GM19438 (cell line): ENCODE data around the gene ITGB5.

Experiments
- ATAC-seq: cut with Tn5 transposase; IDR thresholded peaks from one replicate; pipeline ENCODE4 v1.9.1; 2021; ENCODE audit warnings: low read depth; ENCODE audit not compliant: unreplicated experiment

ITGB5 gene

DNA sequence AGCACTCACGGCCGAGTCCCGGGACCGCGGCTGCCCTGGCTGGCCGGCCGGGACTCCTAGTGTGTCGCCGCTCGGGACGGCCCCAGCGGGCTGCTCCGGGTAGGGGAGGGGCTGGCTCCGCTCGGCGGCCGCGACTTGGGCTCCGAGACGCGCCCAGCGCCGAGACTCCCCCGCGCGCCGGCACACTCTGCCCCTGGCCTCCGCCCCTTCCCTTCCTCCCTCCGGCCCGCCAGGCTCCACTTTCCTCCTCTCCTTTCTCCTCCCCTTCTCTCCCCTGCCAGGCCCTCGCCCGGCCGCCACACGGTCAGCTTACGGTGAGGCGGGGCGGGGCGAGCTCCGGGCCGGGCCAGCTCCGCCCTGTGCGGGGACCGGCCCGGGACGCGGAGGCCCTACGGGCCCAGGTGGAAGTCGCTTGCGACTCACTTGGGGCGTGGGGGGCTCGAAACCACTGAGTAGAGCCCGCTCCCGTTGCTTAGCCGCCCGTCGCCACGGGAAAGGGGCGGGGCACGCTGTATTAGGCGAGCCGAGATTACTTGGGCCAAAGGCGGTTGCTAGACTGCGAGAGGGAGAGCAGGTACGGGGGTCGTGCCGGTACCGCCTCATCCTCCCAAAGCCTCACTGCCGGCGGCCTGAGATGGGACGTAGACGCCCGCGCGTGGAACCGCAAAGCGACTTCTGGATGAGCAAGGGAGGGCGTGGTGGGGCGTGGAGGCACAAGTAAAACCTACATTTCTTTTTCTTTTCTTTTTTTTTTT is at the start of gene ITGB5:
ITGB5 (minus strand) TSS at position 189 of the 755 bp plus-strand sequence. CDS start 365 bp downstream, outside the sequence.
- ATAC-seq: peak; percentile 66

DNA sequence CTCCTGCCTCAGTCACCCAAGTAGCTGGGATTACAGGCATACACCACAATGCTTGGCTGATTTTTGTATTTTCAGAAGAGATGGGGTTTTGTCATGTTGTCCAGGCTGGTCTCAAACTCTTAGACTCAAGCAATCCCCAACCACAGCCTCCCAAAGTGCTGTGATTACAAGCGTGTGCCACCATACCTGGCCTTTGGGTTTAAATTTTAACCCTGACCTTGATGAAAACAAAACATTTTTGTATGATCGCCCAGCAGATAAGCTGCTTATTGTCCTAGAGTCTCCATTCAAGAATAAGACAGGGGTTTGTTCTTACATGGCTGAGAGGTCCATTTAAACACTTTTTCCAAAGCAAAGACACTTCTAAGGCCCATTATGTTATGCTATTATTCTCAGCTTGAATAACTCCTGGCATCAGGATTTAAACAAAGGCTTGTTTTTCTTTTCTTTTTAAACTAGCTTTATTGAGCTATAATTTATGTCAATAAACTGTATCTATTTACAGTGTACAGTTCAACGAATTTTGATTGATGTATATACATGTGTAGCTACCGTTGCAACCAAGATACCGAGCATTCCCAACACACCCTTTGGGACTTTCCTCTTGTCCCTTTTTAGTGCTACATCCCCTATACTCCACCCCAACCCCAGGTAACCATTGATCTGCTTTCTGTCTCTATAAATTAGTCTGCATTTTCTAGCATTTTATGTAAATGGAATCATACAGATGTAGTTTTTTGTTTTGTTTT is 48.8 kb upstream of the ITGB5 start:
- ATAC-seq: no peak

GRCh38 chr3:124935264-124935663 is 48.1 kb upstream of the ITGB5 start:
- ATAC-seq: no peak

- ATAC-seq: no peak
Observed at GRCh38 chr3:124934577-124934976, 47.4 kb upstream of the ITGB5 start, which contains the start of gene MUC13. Gene MUC13, minus strand, starts transcription at chr3:124934751. Its CDS starts 39 bp downstream, at chr3:124934712.

DNA sequence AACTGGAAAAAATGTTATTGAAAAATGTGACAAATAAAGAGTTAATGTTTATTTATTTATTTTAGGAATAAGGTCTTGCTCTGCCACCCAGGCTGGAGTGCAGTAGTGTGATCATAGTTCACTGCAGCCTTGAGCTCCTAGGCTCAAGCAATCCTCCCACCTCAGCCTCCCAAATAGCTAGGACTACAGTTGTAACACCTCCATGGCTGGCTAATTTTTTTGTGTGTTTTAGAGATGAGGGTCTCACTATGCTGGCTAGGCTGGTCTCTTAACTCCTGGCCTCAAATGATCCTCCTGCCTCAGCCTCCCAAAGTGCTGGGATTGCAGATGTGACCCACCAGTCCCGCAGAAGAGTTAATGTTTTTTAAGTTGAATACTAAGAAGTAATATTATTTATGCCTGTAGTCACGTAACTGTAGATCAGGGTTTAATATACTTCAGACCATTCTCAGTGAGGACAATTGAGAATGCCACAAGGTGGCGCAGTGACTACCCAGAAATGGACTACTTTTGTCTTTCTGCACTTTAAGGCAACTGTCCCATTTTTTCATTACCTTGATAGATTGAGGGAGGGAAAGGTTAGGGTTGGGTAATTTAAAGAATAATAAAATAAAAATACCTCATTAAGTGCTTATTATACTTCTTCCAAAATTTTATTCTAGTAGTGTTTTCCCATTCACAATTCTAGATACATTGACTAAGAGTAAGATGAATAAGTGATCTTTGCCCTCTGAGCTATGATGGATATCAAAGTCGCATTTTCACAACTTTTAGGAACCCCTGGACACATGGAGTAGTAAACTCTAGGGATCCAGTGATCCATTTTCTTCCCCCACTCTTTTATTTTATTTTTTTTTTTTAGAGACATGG is 41.4 kb upstream of the ITGB5 start:
- ATAC-seq: no peak

DNA sequence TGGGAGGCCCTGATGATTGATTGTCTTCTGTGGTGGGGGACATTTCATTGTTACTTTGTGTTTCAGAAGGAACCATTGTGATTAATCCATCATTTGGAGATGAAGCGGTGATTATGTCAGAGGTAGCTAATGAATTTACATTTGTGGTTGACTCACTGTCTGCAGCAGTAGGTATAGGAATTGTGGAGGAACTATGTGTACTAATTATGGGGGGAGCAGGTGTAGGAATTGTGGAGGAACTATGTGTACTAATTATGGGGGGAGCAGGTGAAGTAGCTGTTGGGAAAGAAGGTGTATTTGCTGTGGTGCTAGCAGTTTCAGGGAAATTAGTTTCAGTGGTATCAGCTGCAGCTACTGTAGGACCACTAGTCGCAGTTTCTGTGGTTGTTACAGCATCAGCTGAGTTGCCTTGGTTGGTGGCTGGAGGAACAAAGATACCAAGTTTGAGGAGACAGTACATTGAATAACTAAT is 40.4 kb upstream of the ITGB5 start:
- peak; percentile 66 for ATAC-seq

DNA sequence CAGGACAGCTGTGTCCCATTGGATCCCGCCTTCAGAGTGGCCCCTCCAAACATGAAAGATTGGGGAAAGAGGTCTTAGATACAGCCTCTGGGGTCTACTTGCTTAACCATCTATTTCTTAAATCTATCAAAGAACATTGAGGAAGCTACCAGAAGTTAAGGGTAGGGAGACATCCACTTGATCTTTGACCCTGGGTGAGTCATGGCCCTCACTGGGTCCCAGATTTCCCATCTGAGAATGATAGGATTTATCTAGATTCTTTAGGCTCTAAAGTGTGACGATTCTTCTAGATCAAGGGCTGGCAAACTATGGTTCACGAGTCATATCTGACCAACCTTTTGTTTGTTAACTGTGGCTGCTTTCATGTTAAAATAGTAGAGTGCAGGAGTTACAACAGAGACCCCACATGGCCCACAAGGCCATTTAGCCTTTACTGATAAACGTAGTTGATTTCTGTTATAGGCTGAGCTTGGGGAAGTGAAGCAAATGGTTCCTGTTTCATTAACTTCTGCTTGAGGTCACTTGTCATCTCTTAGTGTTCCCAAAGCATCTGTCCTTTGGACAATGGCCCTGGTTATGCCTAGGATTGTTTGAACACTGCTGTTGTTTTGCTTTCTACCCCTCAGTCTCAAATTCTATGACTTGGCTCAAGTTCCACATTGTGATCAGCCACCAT is 39.4 kb upstream of the ITGB5 start:
- no peak for ATAC-seq

GRCh38 chr3:124924741-124925140 is 37.6 kb upstream of the ITGB5 start:
- no peak for ATAC-seq

DNA sequence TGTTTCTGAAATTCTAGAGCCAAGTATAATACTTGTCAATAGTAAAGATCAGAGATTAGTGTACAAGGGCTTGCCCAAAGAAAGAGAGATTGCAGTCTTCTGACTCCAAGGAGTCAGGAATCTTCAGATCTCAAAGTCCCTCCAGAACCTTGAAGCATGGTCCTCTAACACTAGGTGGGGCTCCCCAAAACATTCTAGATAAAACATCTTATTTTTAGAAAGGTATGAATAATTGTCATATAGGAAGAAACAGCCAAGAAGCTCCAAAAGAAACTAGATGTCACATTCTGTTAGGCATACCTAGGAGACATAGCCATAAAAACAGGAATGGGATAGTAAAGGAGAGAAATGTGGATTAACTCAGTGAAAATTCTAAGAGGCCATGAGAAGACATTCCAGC is 36.7 kb upstream of the ITGB5 start:
- ATAC-seq: no peak

DNA sequence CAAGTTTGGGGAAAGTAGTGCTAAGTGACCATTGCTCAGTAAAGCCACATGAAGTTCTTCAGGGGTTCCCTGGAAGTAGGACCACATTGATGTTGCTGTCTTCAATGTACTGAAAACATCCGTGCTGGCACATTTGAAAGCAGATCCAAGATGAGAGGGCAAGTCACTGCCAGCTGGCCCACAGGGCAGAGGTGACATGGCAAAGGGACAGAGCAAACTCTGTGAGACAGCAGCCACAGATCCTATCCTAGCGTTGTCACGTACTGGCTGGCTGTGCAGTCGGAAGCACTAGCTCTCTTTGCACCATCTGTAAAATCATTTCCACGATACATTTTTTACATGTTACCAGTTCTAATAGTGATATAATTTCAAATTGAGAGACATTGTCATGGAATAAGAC is 33.6 kb upstream of the ITGB5 start:
- no peak for ATAC-seq

DNA sequence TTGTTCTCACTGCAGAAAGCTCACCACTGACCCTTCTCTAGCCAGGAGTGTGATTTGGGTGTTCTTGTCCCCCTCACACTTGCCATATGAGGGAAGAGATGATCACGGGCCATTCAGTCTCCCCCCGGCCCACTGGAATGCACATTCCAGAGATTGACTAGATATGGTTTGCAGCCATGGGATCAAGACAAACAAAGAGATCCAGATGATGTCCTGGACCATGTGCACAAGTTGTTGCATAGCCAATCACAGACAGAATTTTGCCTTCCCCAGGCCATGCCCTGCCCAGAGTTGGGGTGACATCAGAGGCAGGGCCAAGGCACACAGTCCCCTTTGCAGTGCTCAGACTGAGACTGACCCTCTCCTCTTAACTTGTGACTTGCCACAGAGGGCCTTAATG is 32.6 kb upstream of the ITGB5 start:
- no peak for ATAC-seq

DNA sequence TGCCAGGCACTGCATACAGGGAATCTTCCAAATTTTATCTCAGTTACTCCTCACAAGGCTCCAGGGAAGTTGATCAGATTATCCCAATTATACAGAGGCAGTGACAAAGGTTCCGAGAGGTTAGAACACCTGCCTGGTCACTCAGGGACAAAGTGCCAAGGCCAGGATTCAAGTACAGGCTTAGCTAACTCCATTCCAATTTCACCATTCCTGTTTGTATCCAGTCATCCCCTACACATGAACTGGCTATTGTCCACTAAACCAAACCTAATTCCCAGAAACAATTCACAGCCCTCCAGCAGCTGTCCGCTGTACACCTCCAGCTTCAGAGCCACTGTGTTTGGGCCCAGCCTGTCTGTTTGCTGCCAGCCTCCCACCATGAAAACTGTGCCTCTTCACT is 31.4 kb upstream of the ITGB5 start:
- no peak for ATAC-seq

DNA sequence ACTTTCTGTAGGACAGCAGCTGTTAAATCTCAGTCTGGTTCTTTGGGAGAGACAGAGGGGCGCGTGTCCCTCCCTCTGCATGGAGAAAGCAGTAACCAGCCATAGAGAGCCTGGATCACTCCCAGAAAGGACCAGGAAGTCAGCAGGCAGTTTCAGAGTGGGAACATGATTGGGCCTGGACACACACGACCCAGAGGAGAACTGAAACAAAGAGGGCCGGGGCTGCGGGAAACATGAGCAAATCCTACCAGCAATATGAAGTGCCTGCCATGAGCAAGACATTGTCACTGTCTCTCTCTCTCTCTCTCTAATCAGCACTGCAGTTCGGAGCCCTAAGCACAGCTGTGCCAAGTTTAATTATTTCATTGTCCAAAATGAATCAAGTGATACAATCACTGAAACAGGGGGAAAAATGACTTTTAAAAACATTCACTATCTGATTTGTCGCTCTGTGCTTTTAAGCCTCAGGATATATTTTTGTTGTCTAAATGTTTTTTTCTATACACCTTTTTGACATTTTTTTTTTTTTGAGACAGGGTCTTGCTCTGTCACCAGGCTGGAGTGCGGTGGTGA is 29.8 kb upstream of the ITGB5 start:
- ATAC-seq: no peak

- ATAC-seq: no peak
Observed at GRCh38 chr3:124915254-124915653, 28.1 kb upstream of the ITGB5 start.

- no peak for ATAC-seq
Observed at GRCh38 chr3:124907957-124908356, 20.8 kb upstream of the ITGB5 start.

DNA sequence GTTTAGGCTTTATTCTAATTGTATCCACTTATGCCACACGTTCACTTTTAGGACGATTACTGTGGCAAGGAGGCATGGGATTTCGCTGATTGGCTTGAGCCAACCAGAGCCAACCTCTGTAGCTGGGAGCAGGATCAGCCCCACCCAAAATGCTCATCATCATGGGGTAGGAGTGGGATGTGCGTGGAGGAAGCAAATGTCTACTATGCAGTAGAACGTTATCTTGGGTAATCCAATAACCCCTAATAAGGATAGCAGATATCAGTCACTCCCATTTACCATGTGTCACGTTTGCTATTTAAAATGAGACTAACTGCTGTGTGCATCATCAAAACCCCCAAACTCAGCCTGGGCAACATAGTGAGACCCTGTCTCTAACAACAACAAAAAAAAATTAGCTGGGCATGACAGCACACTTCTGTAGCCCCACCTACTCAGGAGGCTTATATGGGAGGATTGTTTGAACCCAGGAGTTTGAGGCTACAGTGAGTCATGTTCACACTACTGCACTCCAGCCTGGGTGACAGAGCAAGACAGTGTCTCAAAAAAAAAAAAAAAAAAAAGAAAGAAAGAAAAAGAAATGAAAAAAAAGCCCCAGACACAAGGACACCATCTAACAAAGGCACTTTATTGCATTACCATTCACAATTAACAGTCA is 17.8 kb upstream of the ITGB5 start:
- no peak for ATAC-seq

GRCh38 chr3:124903896-124904834 is 17.0 kb upstream of the ITGB5 start:
- no peak for ATAC-seq

GRCh38 chr3:124896824-124897526 is 9.8 kb upstream of the ITGB5 start:
- ATAC-seq: no peak
